ACHN (cell line): ENCODE results near the gene FBXO44.

Source experiments
- DNase-seq: peaks from one replicate; pipeline ENCODE4 v3.0.0-alpha.2; 2015
- in situ Hi-C: cut with HindIII; loops from 2 replicates; pipeline ENCODE4 v1.10.0; 2017; ENCODE audit warnings: low sequenced_read_pairs, low pct_ligation_motif_present, low pct_unique_long_range_greater_than_20kb

FBXO44 gene

GRCh38 chr1:11652203-11652780 is 2.4 kb upstream of the FBXO44 start:
- in situ Hi-C loops, result no loop called here
- no peak for DNase-seq

GRCh38 chr1:11653101-11653860 is 1.4 kb upstream of the FBXO44 start:
- no peak for DNase-seq
- in situ Hi-C loops, result no loop called here

- in situ Hi-C loops, result no loop called here
- DNase-seq, result no peak
Observed at GRCh38 chr1:11653861-11654136, 878 bp upstream of the FBXO44 start.

GRCh38 chr1:11654939-11655808 is 497 bp downstream of the FBXO44 start:
- DNase-seq, result no peak
- in situ Hi-C loops, result no loop called here

- no peak for DNase-seq
- in situ Hi-C loops, result no loop called here
Observed at GRCh38 chr1:11657654-11658053, 3.0 kb downstream of the FBXO44 start.

- in situ Hi-C loops, result no loop called here
- no peak for DNase-seq
Observed at GRCh38 chr1:11658542-11658941, 3.9 kb downstream of the FBXO44 start.

GRCh38 chr1:11659748-11660147 is 5.1 kb downstream of the FBXO44 start:
- in situ Hi-C loops, result no loop called here
- no peak for DNase-seq

GRCh38 chr1:11661103-11661502 is 6.4 kb downstream of the FBXO44 start:
- no peak for DNase-seq
- in situ Hi-C loops, result no loop called here

GRCh38 chr1:11664336-11665065 is 9.8 kb downstream of the FBXO44 start:
- in situ Hi-C loops, result no loop called here
- DNase-seq, result no peak

GRCh38 chr1:11668516-11668915 is 13.8 kb downstream of the FBXO44 start:
- DNase-seq, result no peak
- in situ Hi-C loops, result no loop called here

GRCh38 chr1:11670747-11671146 is 16.1 kb downstream of the FBXO44 start:
- in situ Hi-C loops, result no loop called here
- no peak for DNase-seq

- no peak for DNase-seq
- in situ Hi-C loops, result no loop called here
Observed at GRCh38 chr1:11671205-11671543, 16.5 kb downstream of the FBXO44 start.

- DNase-seq, result no peak
- in situ Hi-C loops, result no loop called here
Observed at GRCh38 chr1:11671544-11672286, 17.0 kb downstream of the FBXO44 start.

- in situ Hi-C loops, result no loop called here
- DNase-seq, result no peak
Observed at GRCh38 chr1:11673089-11673769, 18.6 kb downstream of the FBXO44 start.

- in situ Hi-C loops, result no loop called here
- DNase-seq, result no peak
Observed at GRCh38 chr1:11674488-11674887, 19.8 kb downstream of the FBXO44 start.

GRCh38 chr1:11675325-11675724 is 20.6 kb downstream of the FBXO44 start:
- in situ Hi-C loops, result no loop called here
- no peak for DNase-seq

- DNase-seq, result no peak
- in situ Hi-C loops, result no loop called here
Observed at GRCh38 chr1:11676386-11677103, 21.9 kb downstream of the FBXO44 start.
